ENCODE measurements around the gene RIMS4. TPM values are rescaled to one million over a fixed set of nuclear protein-coding genes. Genes with fewer than 3 reads are reported as not detected.
A peak's percentile ranks its signal among the peaks of the same experiment; 100 is the strongest.

RIMS4 gene
- polyA plus RNA-seq, 3 donors = not detected

- H3K27me3 Mint-ChIP-seq (ENCODE audit: low read depth in 3 of 3) = peaks cover 0 to 35% (median 13%) of the 10 kb centered on the region in 3 donors
- Histone ChIP-seq H3K36me3 (replicated peaks in 1 of 2; ENCODE audit: control insufficient read depth in 1 of 2, insufficient read depth in 2 of 2, low read length in 2 of 2) (no peaks in the 10 kb centered on the region), H3K27ac (ENCODE audit: low read depth in 1 of 2, low read length in 2 of 2) (no peak overlapping the region), H2AFZ (ENCODE audit: insufficient read depth, low read depth, low read length, poor library complexity, severe bottlenecking) (no peak overlapping the region), H3K4me1 (ENCODE audit: control insufficient read depth in 1 of 2, insufficient read depth in 2 of 2, low read length in 2 of 2) (no peaks in the 10 kb centered on the region), H3K4me3 (replicated peaks in 1 of 3; ENCODE audit: low read depth in 2 of 3, low read length in 3 of 3) (no peak overlapping the region), H3K9ac (ENCODE audit: insufficient read depth, low read length, poor library complexity, severe bottlenecking) (no peak overlapping the region), H3K4me2 (replicated peaks; ENCODE audit: extremely low read depth, low read length, poor library complexity, severe bottlenecking) (no peak overlapping the region), H4K20me1 (ENCODE audit: insufficient read depth, low read length) (no peaks in the 10 kb centered on the region), H3K27me3 (ENCODE audit: control insufficient read depth in 2 of 2, insufficient read depth in 2 of 2, low read length in 2 of 2) (peaks cover 2 to 23% of the 10 kb centered on the region in 2 donors), H3K79me2 (ENCODE audit: insufficient read depth, low read length) (no peaks in the 10 kb centered on the region), H3K9me3 (replicated peaks in 1 of 2; ENCODE audit: control insufficient read depth in 1 of 2, insufficient read depth in 1 of 2, low read length in 2 of 2) (no peaks in the 10 kb centered on the region)
- no peak overlapping the region for H3K27ac Mint-ChIP-seq
- DNase-seq = no peak
- intact Hi-C loops (cut with micrococcal nuclease) = no loop called here
- no peaks in the 10 kb centered on the region for H3K4me1 Mint-ChIP-seq
- H3K4me3 Mint-ChIP-seq = peak overlapping the region in 1 of 2 donors; percentile 13
- 85% methylated on average over 3 of the region's 3 CpGs for WGBS (ENCODE audit: insufficient coverage)
- H3K36me3 Mint-ChIP-seq = no peaks in the 10 kb centered on the region
- H3K9me3 Mint-ChIP-seq = peaks cover 0 to 6% (median 0%) of the 10 kb centered on the region in 7 donors
- no peak for TF ChIP-seq CTCF (IDR thresholded peaks at IDR 0.05)
These were observed 22.4 kb upstream of the RIMS4 start for GRCh38 chr20:44832724-44833123.

GRCh38 chr20:44830995-44831394, 20.6 kb upstream of the RIMS4 start:
- Histone ChIP-seq H3K4me1 (ENCODE audit: control insufficient read depth in 1 of 2, insufficient read depth in 2 of 2, low read length in 2 of 2) (no peaks in the 10 kb centered on the region), H4K20me1 (ENCODE audit: insufficient read depth, low read length) (no peaks in the 10 kb centered on the region), H3K9me3 (replicated peaks in 1 of 2; ENCODE audit: control insufficient read depth in 1 of 2, insufficient read depth in 1 of 2, low read length in 2 of 2) (no peaks in the 10 kb centered on the region), H3K4me2 (replicated peaks; ENCODE audit: extremely low read depth, low read length, poor library complexity, severe bottlenecking) (no peak overlapping the region), H2AFZ (ENCODE audit: insufficient read depth, low read depth, low read length, poor library complexity, severe bottlenecking) (no peak overlapping the region), H3K4me3 (replicated peaks in 1 of 3; ENCODE audit: low read depth in 2 of 3, low read length in 3 of 3) (no peak overlapping the region), H3K79me2 (ENCODE audit: insufficient read depth, low read length) (no peaks in the 10 kb centered on the region), H3K9ac (ENCODE audit: insufficient read depth, low read length, poor library complexity, severe bottlenecking) (no peak overlapping the region), H3K27me3 (ENCODE audit: control insufficient read depth in 2 of 2, insufficient read depth in 2 of 2, low read length in 2 of 2) (peaks cover 0 to 28% of the 10 kb centered on the region in 2 donors), H3K27ac (ENCODE audit: low read depth in 1 of 2, low read length in 2 of 2) (no peak overlapping the region), H3K36me3 (replicated peaks in 1 of 2; ENCODE audit: control insufficient read depth in 1 of 2, insufficient read depth in 2 of 2, low read length in 2 of 2) (no peaks in the 10 kb centered on the region)
- DNase-seq = no peak
- Mint-ChIP-seq H3K9me3 (peaks cover 0 to 6% (median 0%) of the 10 kb centered on the region in 7 donors), H3K36me3 (no peaks in the 10 kb centered on the region), H3K27ac (peak overlapping the region in 1 of 7 donors; percentile 47), H3K4me1 (no peaks in the 10 kb centered on the region), H3K27me3 (ENCODE audit: low read depth in 3 of 3) (peaks cover 5 to 39% (median 13%) of the 10 kb centered on the region in 3 donors), H3K4me3 (no peak overlapping the region)
- no CpG with 5 or more reads among the region's 1 CpG for WGBS (ENCODE audit: insufficient coverage)
- intact Hi-C loops (cut with micrococcal nuclease) = no loop called here
- TF ChIP-seq CTCF (IDR thresholded peaks at IDR 0.05) = no peak

All from CD14-positive monocyte (primary cell).